ENCODE results near the gene RASIP1. TPM values are rescaled to one million over a fixed set of nuclear protein-coding genes. Genes with fewer than 3 reads are reported as not detected.

RASIP1 gene
- polyA plus RNA-seq, 2 of the 4 experiments (the other 2 are of a cell fraction), result 0.36 to 0.40 TPM

DNA sequence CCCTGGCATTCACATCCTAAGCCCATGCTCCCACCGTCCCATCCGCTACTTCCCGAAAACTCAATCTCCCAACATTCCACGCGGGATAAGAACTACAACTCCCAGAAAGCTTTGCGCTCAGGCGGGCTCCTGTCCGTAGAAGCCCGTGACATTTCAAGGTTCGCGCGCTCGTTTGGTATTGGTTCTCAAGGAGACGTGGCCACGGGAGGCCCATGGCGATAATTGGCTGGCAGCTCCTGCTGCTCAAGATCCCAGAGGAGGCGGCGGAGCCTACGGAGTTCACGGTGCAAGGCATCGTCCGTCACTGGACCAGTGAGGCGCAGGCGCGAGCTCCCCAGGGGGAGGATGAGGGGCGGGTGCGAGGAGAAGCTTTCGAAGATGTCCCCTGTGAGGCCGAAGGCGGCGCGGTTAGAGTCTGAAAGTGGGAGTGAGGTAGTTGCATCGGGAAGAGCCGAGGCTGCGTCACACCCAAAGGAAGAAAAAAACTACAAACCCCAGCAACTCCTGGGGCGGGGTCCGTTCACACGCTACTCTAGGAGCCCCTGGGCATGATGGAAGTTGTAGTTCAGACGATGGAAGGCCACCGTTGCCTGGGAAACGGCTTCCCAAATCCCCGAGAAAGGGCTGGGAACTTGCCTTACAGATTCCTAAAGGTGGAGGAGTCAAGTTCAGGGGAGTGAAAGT is 19.7 kb downstream of the RASIP1 start (continued):
- no peak for TF ChIP-seq CHD4 (IDR thresholded peaks at IDR 0.05; ENCODE audit: borderline replicate concordance)
- TF ChIP-seq JUN (IDR thresholded peaks at IDR 0.05), result peak in 1 of 2 experiments; percentile 64; a peak in 2 of 5 replicates
- TF ChIP-seq, protein P1, sequence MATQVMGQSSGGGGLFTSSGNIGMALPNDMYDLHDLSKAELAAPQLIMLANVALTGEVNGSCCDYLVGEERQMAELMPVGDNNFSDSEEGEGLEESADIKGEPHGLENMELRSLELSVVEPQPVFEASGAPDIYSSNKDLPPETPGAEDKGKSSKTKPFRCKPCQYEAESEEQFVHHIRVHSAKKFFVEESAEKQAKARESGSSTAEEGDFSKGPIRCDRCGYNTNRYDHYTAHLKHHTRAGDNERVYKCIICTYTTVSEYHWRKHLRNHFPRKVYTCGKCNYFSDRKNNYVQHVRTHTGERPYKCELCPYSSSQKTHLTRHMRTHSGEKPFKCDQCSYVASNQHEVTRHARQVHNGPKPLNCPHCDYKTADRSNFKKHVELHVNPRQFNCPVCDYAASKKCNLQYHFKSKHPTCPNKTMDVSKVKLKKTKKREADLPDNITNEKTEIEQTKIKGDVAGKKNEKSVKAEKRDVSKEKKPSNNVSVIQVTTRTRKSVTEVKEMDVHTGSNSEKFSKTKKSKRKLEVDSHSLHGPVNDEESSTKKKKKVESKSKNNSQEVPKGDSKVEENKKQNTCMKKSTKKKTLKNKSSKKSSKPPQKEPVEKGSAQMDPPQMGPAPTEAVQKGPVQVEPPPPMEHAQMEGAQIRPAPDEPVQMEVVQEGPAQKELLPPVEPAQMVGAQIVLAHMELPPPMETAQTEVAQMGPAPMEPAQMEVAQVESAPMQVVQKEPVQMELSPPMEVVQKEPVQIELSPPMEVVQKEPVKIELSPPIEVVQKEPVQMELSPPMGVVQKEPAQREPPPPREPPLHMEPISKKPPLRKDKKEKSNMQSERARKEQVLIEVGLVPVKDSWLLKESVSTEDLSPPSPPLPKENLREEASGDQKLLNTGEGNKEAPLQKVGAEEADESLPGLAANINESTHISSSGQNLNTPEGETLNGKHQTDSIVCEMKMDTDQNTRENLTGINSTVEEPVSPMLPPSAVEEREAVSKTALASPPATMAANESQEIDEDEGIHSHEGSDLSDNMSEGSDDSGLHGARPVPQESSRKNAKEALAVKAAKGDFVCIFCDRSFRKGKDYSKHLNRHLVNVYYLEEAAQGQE (IDR thresholded peaks at IDR 0.05), result peak; percentile 50; the same call in 1 of the 2 replicates
- no peak for TF ChIP-seq TFCP2L1 (CRISPR knock-in tag; IDR thresholded peaks at IDR 0.05)
- TF ChIP-seq MYC (IDR thresholded peaks at IDR 0.05; ENCODE audit: borderline replicate concordance, low read length), result peak; percentile 64; the same call in 1 of the 2 replicates
- peak; percentile 43 for TF ChIP-seq CHD2 (IDR thresholded peaks at IDR 0.05; ENCODE audit: low read length, partially characterized antibody)
- TF ChIP-seq TP53 (CRISPR knock-in tag; IDR thresholded peaks at IDR 0.05), result no peak; the same call in 1 of the 2 replicates
- peak; percentile 86 for TF ChIP-seq MAZ (IDR thresholded peaks at IDR 0.05; ENCODE audit: borderline replicate concordance, low read depth, low read length)
- TF ChIP-seq, protein P2, sequence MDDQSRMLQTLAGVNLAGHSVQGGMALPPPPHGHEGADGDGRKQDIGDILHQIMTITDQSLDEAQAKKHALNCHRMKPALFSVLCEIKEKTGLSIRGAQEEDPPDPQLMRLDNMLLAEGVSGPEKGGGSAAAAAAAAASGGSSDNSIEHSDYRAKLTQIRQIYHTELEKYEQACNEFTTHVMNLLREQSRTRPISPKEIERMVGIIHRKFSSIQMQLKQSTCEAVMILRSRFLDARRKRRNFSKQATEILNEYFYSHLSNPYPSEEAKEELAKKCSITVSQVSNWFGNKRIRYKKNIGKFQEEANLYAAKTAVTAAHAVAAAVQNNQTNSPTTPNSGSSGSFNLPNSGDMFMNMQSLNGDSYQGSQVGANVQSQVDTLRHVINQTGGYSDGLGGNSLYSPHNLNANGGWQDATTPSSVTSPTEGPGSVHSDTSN (IDR thresholded peaks at IDR 0.05), result peak; percentile 83
- no peak for TF ChIP-seq ZFP36 (IDR thresholded peaks at IDR 0.05; ENCODE audit: borderline replicate concordance, partially characterized antibody)
- TF ChIP-seq RNF2 (IDR thresholded peaks at IDR 0.05; ENCODE audit: borderline replicate concordance, low read depth), result no peak
- peak; percentile 24; the same call in 1 of the 2 replicates for TF ChIP-seq POLR2A (IDR thresholded peaks at IDR 0.05; ENCODE audit: low read length)
- TF ChIP-seq, protein P3, sequence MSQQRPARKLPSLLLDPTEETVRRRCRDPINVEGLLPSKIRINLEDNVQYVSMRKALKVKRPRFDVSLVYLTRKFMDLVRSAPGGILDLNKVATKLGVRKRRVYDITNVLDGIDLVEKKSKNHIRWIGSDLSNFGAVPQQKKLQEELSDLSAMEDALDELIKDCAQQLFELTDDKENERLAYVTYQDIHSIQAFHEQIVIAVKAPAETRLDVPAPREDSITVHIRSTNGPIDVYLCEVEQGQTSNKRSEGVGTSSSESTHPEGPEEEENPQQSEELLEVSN (IDR thresholded peaks at IDR 0.05; ENCODE audit: borderline replicate concordance, low read depth), result peak; percentile 57; the same call in 1 of the 2 replicates
- peak; percentile 40; the same call in 1 of the 2 replicates for TF ChIP-seq PHF8 (IDR thresholded peaks at IDR 0.05; ENCODE audit: borderline replicate concordance, low read depth)
- TF ChIP-seq RFX5 (IDR thresholded peaks at IDR 0.05), result peak; percentile 65

DNA sequence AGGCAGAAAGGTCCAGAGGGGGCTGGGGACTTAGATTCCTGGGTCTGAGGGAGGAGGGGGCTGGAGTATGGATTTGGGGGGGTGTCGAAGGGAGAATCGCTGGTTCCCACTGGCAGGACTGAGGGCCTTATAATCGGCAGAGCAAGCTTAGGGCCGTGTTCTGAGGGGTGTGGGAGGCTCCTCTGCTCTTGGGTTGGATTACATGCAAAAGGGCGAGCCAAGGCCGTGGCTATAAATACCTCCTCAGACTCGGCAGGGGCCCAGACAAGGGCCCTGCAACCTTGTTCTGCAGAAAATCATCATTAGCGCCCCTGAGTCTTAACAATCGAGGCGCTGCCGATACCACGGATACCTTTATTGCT is 20.2 kb downstream of the RASIP1 start:
- Histone ChIP-seq H3K27ac (peak overlapping the region; percentile 81 to 88), H3K4me2 (peak overlapping the region; percentile 80), H3K4me1 (peaks cover 15% of the 10 kb centered on the region), H3K4me3 (peak overlapping the region; percentile 53), H3K9me3 (no peaks in the 10 kb centered on the region)
- FAIRE-seq (no peak), ATAC-seq (peak; percentile 12 to 13), DNase-seq (ENCODE audit: low read depth in 1 of 2, low spot score in 1 of 2) (no peak)
- WGBS (ENCODE audit: missing lambda C conversion rate), result 33% methylated on average over 12 of the region's 12 CpGs
- TF ChIP-seq, protein P4, sequence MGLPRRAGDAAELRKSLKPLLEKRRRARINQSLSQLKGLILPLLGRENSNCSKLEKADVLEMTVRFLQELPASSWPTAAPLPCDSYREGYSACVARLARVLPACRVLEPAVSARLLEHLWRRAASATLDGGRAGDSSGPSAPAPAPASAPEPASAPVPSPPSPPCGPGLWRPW (IDR thresholded peaks at IDR 0.05), result no peak
- TF ChIP-seq ESRRA (IDR thresholded peaks at IDR 0.05; ENCODE audit: borderline replicate concordance, low read length) (no peak), JUN (IDR thresholded peaks at IDR 0.05) (no peak), MAFK (IDR thresholded peaks at IDR 0.05; ENCODE audit: partially characterized antibody) (no peak), CBX8 (IDR thresholded peaks at IDR 0.05) (no peak)
- ChIA-PET CTCF (interaction anchor here (0.6 to 2.2 kb wide), 5 partner anchors 19 to 74 kb away, joined by 3 to 11 read pairs (median 4); partner anchors contain the start of gene CA11), POLR2A (interaction anchor here (0.6 to 1.7 kb wide), 8 partner anchors 15 to 356 kb away, joined by 3 to 10 read pairs (median 4); partner anchors contain the start of genes IZUMO1, SYNGR4 and TMEM143)
